ENCODE measurements around the gene RNU6-7. TPM values are rescaled to one million over a fixed set of nuclear protein-coding genes. Genes with fewer than 3 reads are reported as not detected.

The RNU6-7 gene
- total RNA-seq, 2 donors from 2014 or later = not detected

GRCh38 chr14:32171469-32171868 lies 30.4 kb upstream of the RNU6-7 start:
- no peaks in the 10 kb centered on the region for H3K4me1 ChIP-seq (ENCODE audit: control insufficient read depth in 1 of 2, low read depth in 2 of 2)
- TF ChIP-seq CTCF (IDR thresholded peaks at IDR 0.05) = no peak
- ATAC-seq (ENCODE audit: insufficient number of reproducible peaks, low FRiP score, low read depth) (no peak), DNase-seq (ENCODE audit: low spot score) (no peak)
- no peaks in the 10 kb centered on the region for H3K36me3 ChIP-seq
- no peaks in the 10 kb centered on the region for H3K27me3 ChIP-seq (replicated peaks; ENCODE audit: insufficient read depth)
- no peak overlapping the region for H3K27ac ChIP-seq
- H3K9me3 ChIP-seq = no peaks in the 10 kb centered on the region
- no peak overlapping the region for H3K4me3 ChIP-seq

GRCh38 chr14:32183151-32184058 lies 18.4 kb upstream of the RNU6-7 start:
- no peaks in the 10 kb centered on the region for H3K4me1 ChIP-seq (ENCODE audit: control insufficient read depth in 1 of 2, low read depth in 2 of 2)
- DNase-seq (ENCODE audit: low spot score) = no peak
- no peak for TF ChIP-seq CTCF (IDR thresholded peaks at IDR 0.05)
- H3K4me3 ChIP-seq = no peak overlapping the region
- no peak overlapping the region for H3K27ac ChIP-seq
- H3K9me3 ChIP-seq = peaks cover 4% of the 10 kb centered on the region
- no peaks in the 10 kb centered on the region for H3K27me3 ChIP-seq (replicated peaks; ENCODE audit: insufficient read depth)
- H3K36me3 ChIP-seq = no peaks in the 10 kb centered on the region
- ATAC-seq (ENCODE audit: insufficient number of reproducible peaks, low FRiP score, low read depth) = no peak

GRCh38 chr14:32185097-32185496 lies 16.7 kb upstream of the RNU6-7 start:
- ATAC-seq (ENCODE audit: insufficient number of reproducible peaks, low FRiP score, low read depth) (no peak), DNase-seq (ENCODE audit: low spot score) (no peak)
- H3K36me3 ChIP-seq = no peaks in the 10 kb centered on the region
- no peak overlapping the region for H3K27ac ChIP-seq
- TF ChIP-seq CTCF (IDR thresholded peaks at IDR 0.05) = no peak
- peaks cover 4% of the 10 kb centered on the region for H3K9me3 ChIP-seq
- H3K27me3 ChIP-seq (replicated peaks; ENCODE audit: insufficient read depth) = no peaks in the 10 kb centered on the region
- no peaks in the 10 kb centered on the region for H3K4me1 ChIP-seq (ENCODE audit: control insufficient read depth in 1 of 2, low read depth in 2 of 2)
- H3K4me3 ChIP-seq = no peak overlapping the region

GRCh38 chr14:32186248-32186647 lies 15.6 kb upstream of the RNU6-7 start:
- DNase-seq (ENCODE audit: low spot score) (no peak), ATAC-seq (ENCODE audit: insufficient number of reproducible peaks, low FRiP score, low read depth) (no peak)
- Histone ChIP-seq H3K27ac (no peak overlapping the region), H3K36me3 (no peaks in the 10 kb centered on the region), H3K9me3 (peaks cover 4% of the 10 kb centered on the region), H3K4me1 (ENCODE audit: control insufficient read depth in 1 of 2, low read depth in 2 of 2) (no peaks in the 10 kb centered on the region), H3K4me3 (no peak overlapping the region), H3K27me3 (replicated peaks; ENCODE audit: insufficient read depth) (no peaks in the 10 kb centered on the region)
- TF ChIP-seq CTCF (IDR thresholded peaks at IDR 0.05) = no peak

- H3K27ac ChIP-seq = no peak overlapping the region
- H3K4me3 ChIP-seq = no peak overlapping the region
- TF ChIP-seq CTCF (IDR thresholded peaks at IDR 0.05) = no peak
- no peaks in the 10 kb centered on the region for H3K27me3 ChIP-seq (replicated peaks; ENCODE audit: insufficient read depth)
- no peaks in the 10 kb centered on the region for H3K4me1 ChIP-seq (ENCODE audit: control insufficient read depth in 1 of 2, low read depth in 2 of 2)
- ATAC-seq (ENCODE audit: insufficient number of reproducible peaks, low FRiP score, low read depth) = no peak
- no peaks in the 10 kb centered on the region for H3K36me3 ChIP-seq
- DNase-seq (ENCODE audit: low spot score) = no peak
- H3K9me3 ChIP-seq = peaks cover 4% of the 10 kb centered on the region
Observed at GRCh38 chr14:32189811-32190210, 12.0 kb upstream of the RNU6-7 start.
